Large intestine (tissue), 3 donors: Measurements from ENCODE around the gene CMIP. TPM values are rescaled to one million over a fixed set of nuclear protein-coding genes. Genes with fewer than 3 reads are reported as not detected.

Experiments used
- DNase-seq, 2 donors: peaks; one replicate each; pipeline versions ENCODE4 v3.0.0 to v3.0.0-alpha.2; 2013
- H3K27ac ChIP-seq: one replicate; pipeline ENCODE4 v1.5.1; 2013; ENCODE audit warnings: low read length
- H3K27me3 ChIP-seq: 2 replicates; pipeline ENCODE4 v1.6.1; 2013; ENCODE audit warnings: low read length; ENCODE audit not compliant: control insufficient read depth, insufficient read depth
- H3K36me3 ChIP-seq: 2 replicates; pipeline ENCODE4 v1.6.1; 2013; ENCODE audit warnings: low read length; ENCODE audit not compliant: control insufficient read depth, insufficient read depth
- H3K4me1 ChIP-seq: one replicate; pipeline ENCODE4 v1.6.1; 2013; ENCODE audit warnings: low read length; ENCODE audit not compliant: control insufficient read depth, insufficient read depth
- H3K4me3 ChIP-seq: one replicate; pipeline ENCODE4 v1.5.1; 2013; ENCODE audit warnings: low read length
- H3K9me3 ChIP-seq: one replicate; pipeline ENCODE4 v1.6.1; 2013; ENCODE audit warnings: mild to moderate bottlenecking, low read depth, low read length, moderate library complexity; ENCODE audit not compliant: control insufficient read depth
- WGBS: methylation state at CpG from one replicate; pipeline ENCODE4 v1.1.5; 2013; ENCODE audit warnings: low lambda C conversion rate; ENCODE audit not compliant: insufficient coverage; 5-methylcytosine and 5-hydroxymethylcytosine counted together
- polyA plus RNA-seq: library from polyadenylated mRNA; unstranded; fragments of 120-200 nt; gene quantifications from one replicate; pipeline ENCODE4 v1.2.1, GENCODE V29; 2013

CMIP gene
- polyA plus RNA-seq, 1 donor = 64.5 TPM

DNA sequence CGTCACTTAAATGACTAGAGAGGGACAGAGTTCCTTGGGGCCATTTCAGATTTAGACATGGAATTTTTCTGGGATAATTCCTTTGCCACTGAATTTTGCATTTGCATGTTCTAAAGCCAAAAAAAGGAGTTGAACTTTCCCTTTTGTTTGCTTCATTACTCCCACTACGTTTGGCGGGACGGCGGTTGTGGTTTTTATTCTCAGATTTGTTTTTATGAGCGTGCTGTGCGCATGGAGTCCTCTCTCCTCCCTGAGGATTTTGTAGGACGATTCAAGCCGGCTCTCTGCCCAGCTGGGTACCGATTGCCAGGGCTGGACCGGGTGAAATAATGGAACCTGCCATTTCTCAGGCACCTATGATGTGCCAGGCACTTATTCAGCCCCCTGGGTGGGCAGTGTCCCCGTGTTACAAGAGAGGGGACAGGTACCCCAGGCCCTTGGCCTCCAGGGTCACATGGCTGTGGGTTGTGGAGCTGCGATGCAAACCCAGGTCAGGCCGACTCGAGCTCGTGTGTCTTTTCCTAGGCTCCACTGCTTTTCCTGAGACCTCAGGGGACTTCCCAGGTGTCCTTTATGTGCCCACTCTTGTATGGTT, 18.8 kb downstream of the CMIP start:
- H3K4me3 ChIP-seq = no peak overlapping the region
- WGBS = 100% methylated on average over 1 of the region's 16 CpGs

DNA sequence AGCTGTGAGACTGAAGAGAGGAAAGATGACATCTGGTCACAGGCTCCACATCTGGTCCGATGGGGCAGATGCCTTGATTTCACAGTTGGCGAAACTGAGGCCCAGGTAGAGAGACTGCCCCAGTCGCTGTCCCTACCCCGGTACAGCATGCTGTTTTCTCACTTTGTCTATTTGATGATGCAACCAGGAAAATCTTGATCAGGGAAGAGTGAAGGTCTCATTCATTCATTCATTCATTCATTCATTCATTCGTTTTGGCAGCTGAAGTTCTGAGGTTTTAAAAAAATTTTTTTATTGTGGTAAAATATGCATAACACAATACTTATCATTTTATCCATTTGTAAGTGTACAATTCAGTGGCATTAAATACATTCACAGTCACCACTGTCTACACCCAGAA, 19.7 kb downstream of the CMIP start:
- Histone ChIP-seq H3K9me3 (no peaks in the 10 kb centered on the region), H3K27ac (no peak overlapping the region), H3K4me3 (no peak overlapping the region), H3K36me3 (peaks cover 18% of the 10 kb centered on the region), H3K4me1 (peaks cover 33% of the 10 kb centered on the region), H3K27me3 (no peaks in the 10 kb centered on the region)
- WGBS = no CpG with 5 or more reads among the region's 5 CpGs
- DNase-seq = no peak

More for the DNA sequence above, 18.8 kb downstream of the CMIP start:
- DNase-seq = no peak
- Histone ChIP-seq H3K9me3 (no peaks in the 10 kb centered on the region), H3K4me1 (peaks cover 35% of the 10 kb centered on the region), H3K36me3 (peaks cover 21% of the 10 kb centered on the region), H3K27me3 (no peaks in the 10 kb centered on the region), H3K27ac (no peak overlapping the region)

DNA sequence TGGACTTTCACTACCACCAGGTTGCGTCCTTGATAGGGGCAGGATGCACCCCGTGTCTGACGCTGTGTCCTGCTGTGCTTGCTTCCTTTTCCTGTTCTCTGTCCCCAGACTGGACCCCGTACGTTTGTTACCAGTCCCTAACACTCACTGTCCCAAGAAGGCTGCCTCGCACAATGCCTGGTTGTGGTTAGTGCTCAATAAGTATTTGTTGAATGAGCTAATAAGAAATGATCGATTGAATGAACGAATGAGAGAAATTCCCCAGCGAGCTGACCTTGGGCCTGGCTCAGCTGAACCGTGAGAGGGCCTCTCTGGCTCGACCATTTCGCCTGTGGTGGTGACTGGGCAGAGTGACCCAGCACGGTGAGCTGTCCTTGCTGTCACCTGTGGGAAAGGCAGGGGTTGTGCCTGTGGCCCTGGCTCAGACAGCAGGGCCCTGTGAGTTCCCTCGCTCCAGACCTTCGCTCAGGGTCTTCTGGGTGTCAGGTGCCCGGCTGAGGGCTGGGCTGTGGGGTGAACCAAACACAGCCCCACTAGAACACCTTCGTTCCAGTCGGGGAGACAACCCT, 20.9 kb downstream of the CMIP start:
- H3K27ac ChIP-seq = no peak overlapping the region
- H3K9me3 ChIP-seq = no peaks in the 10 kb centered on the region
- peaks cover 29% of the 10 kb centered on the region for H3K4me1 ChIP-seq
- DNase-seq = no peak
- no peak overlapping the region for H3K4me3 ChIP-seq
- H3K27me3 ChIP-seq = no peaks in the 10 kb centered on the region
- WGBS = 82% methylated on average over 2 of the region's 18 CpGs
- H3K36me3 ChIP-seq = peaks cover 16% of the 10 kb centered on the region

DNA sequence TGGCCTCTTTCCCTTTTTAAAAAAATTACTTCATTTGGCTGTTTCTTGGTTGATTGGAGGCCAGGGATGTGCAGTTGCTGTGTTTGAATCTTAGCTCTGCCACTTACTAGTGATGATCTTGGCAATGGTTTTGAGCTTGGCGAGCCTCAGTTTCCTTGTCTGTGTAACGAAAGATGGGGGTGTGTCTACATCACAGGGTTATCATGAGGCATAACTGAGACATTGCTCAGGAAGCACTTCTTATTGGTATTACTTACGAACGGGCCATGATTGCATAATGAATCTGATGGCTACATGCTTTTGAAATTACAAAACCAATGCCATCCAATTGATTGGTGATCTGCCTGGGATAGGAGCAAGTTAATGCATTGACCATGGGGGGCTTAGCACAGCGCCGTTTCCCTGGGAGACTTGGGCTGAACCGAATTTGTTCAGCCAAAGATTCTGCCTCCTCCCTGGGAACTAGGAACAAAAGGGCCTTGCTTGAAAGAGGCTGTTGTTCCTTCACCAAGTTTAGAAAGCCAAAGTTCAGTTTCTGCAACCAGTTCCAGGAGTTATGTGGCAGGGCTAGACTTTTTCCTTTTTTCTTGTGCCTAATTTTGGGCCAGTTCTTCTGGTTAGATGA, 21.9 kb downstream of the CMIP start:
- peak in 1 of 2 donors; percentile 52 for DNase-seq
- Histone ChIP-seq H3K27ac (peak overlapping the region; percentile 3), H3K4me1 (peaks cover 25% of the 10 kb centered on the region), H3K4me3 (no peak overlapping the region), H3K9me3 (no peaks in the 10 kb centered on the region), H3K27me3 (no peaks in the 10 kb centered on the region), H3K36me3 (peaks cover 11% of the 10 kb centered on the region)
- 49% methylated on average over 3 of the region's 7 CpGs for WGBS

DNA sequence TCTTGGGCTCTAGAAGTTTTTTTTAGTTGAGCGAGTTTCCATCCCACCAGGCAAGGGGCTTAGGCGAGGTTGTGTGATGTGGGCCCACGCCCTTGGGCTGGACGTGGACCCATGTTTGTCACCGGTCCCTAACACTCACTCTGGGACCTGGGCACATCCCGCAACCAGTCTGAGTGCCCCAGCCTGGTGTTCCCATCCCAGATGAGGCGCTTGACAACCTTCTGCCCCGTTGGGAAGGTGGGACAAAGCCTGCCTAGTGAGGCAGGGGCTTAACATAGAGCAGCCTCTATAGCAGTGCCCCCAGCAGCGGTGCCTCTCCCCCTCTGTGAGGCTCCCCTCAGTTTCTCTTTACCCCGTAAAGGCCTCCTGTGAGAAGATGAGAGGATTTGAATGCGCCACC, 22.5 kb downstream of the CMIP start:
- no peaks in the 10 kb centered on the region for H3K27me3 ChIP-seq
- H3K4me1 ChIP-seq = peaks cover 25% of the 10 kb centered on the region
- H3K9me3 ChIP-seq = no peaks in the 10 kb centered on the region
- no peak overlapping the region for H3K27ac ChIP-seq
- DNase-seq = no peak
- peaks cover 17% of the 10 kb centered on the region for H3K36me3 ChIP-seq
- no CpG with 5 or more reads among the region's 11 CpGs for WGBS
- no peak overlapping the region for H3K4me3 ChIP-seq

DNA sequence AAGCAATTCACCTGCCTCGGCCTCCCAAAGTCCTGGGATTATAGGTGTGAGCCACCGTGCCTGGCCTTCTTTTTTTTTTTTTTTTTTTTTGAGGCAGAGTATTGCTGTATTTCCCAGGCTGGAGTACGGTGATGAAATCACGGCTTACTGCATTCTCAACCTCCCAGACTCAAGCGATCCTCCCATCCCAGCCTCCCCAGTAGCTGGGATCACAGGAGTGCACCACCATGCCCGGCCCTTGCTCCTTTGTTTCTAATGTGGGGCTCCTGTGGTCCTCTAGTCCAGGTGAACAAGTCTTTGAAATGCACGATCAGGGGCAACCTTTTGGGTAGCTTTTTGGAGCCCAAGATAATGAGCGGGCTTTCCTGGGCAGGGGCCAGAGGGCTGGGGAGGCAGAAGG, 23.2 kb downstream of the CMIP start:
- H3K4me1 ChIP-seq = peaks cover 19% of the 10 kb centered on the region
- H3K9me3 ChIP-seq = no peaks in the 10 kb centered on the region
- DNase-seq = no peak
- H3K27ac ChIP-seq = no peak overlapping the region
- WGBS = no CpG with 5 or more reads among the region's 8 CpGs
- no peak overlapping the region for H3K4me3 ChIP-seq
- peaks cover 22% of the 10 kb centered on the region for H3K36me3 ChIP-seq
- H3K27me3 ChIP-seq = no peaks in the 10 kb centered on the region

DNA sequence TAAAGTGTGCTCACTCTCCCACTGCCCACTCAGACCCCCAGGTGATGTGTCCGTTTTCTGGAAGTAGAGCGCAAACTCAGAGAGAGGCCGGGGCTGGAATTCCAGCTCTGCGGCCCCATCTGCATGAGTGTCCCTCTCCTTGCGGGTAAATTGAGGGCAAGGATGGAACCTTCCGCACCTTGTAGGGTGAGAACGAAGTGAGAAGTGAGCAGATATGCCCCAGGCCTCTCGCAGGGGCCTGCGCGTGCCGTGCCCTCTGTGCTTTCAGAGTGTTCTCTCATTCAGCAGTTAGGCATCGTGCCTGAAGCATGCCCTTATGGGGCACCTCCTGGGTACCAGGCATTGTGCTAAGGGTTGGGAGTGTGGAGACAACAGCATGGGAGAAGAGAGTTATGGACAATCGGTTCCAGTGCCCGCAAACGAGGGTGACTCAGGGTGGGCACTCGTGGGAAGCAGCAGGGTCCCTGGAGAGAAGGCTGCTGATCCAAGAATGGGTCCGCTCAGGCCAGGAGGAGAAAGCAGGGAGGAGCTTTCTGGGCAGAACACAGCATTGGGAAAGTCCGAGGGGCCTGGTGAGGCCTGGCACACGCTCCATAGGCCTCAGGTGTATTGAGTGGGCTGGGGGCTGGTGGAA, 23.8 kb downstream of the CMIP start:
- H3K36me3 ChIP-seq = peaks cover 20% of the 10 kb centered on the region
- WGBS = no CpG with 5 or more reads among the region's 19 CpGs
- H3K4me3 ChIP-seq = no peak overlapping the region
- DNase-seq = no peak
- no peak overlapping the region for H3K27ac ChIP-seq
- no peaks in the 10 kb centered on the region for H3K9me3 ChIP-seq
- peaks cover 19% of the 10 kb centered on the region for H3K4me1 ChIP-seq
- H3K27me3 ChIP-seq = no peaks in the 10 kb centered on the region

DNA sequence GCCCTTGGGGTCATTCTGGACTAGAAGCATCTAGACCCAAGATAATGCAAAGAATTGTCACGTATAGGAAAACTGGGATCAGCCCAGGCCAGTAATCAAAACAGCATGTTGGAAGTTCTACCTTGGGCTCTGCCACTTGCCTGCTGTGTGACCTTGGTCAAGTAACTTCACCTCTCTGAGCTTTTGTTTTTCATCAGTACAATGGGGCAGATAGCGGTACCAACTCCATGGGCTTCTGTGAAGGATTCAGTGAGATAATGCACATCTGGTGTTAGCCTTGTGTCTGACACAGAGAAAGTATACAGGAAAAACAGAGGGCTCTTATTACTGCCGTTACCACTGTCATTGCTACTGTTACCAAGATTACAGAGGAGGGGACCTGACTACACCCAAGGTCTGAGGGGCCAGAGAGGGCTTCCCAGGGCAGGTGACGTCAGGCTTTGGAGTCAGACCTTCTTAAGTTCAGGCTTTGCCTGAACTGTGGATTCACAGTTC, 24.6 kb downstream of the CMIP start:
- Histone ChIP-seq H3K4me1 (peaks cover 23% of the 10 kb centered on the region), H3K4me3 (no peak overlapping the region), H3K27ac (peak overlapping the region; percentile 20), H3K36me3 (peaks cover 21% of the 10 kb centered on the region), H3K9me3 (no peaks in the 10 kb centered on the region), H3K27me3 (no peaks in the 10 kb centered on the region)
- no CpG with 5 or more reads among the region's 4 CpGs for WGBS
- no peak for DNase-seq

DNA sequence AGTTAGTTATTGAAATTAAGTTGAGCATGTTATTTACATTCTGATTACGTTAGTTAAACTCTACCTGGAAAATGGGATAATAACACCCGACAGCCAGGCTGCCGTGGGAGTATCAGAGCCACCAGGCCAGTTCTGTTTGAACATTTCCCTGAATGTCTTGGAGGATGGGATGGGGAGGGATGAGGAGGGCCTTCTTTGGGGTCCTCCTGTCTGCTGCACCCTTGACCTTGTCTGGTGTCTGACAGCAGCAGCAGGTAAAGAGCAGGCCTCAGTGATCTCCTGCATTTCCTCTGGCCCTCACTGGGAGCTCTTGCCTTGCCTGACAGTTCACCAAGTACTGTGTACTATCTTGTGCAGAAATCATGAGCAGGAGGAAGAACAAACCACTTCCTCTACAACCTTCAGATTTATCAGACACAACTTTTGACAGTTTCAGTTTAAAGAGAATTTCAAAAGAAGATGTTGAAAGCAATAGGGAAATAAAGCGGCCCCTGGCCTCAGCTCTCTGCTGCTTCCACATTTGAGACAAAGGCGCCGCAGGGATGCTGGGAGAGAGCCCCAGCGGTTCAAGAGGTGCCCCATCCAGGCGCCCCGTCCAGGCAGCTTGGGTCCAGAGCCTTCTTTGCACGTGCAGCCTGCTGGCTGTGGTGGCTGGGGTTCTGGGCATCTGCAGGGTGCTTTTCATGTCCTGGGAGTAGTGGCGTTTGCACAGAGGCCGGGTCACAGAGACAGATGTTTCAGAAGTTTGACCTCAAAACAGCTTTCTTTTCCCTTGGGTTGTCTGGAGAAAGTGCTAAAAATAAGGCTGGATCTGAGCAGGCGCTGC, 25.3 kb downstream of the CMIP start:
- Histone ChIP-seq H3K4me1 (peaks cover 27% of the 10 kb centered on the region), H3K4me3 (no peak overlapping the region), H3K36me3 (peaks cover 25% of the 10 kb centered on the region), H3K9me3 (no peaks in the 10 kb centered on the region), H3K27me3 (no peaks in the 10 kb centered on the region), H3K27ac (peak overlapping the region; percentile 20)
- WGBS = 80% methylated on average over 1 of the region's 13 CpGs
- no peak for DNase-seq
